Measurements from ENCODE around the gene ZNF490.

DNA sequence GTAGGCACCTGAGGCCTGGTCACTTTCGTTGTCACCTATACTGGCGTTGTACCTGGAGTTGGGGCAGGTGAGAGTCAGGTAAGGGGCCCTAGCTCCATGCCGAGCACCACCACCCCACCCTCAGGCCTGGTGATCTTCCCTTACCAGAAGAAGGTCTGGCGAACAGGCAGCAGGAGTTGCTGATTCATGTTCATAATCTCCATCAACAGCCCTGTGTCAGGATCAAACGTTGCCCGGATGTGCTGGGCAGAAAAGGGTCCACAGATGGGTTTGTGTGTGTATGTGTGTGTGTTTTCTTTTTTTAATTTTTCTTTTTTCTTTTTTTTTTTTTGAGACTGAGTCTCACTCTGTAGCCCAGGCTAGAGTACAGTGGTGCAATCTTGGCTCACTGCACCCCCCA lies 41.6 kb upstream of the ZNF490 start:
- TF ChIP-seq EP300 (IDR thresholded peaks at IDR 0.05) = no peak
- TF ChIP-seq, protein P1, sequence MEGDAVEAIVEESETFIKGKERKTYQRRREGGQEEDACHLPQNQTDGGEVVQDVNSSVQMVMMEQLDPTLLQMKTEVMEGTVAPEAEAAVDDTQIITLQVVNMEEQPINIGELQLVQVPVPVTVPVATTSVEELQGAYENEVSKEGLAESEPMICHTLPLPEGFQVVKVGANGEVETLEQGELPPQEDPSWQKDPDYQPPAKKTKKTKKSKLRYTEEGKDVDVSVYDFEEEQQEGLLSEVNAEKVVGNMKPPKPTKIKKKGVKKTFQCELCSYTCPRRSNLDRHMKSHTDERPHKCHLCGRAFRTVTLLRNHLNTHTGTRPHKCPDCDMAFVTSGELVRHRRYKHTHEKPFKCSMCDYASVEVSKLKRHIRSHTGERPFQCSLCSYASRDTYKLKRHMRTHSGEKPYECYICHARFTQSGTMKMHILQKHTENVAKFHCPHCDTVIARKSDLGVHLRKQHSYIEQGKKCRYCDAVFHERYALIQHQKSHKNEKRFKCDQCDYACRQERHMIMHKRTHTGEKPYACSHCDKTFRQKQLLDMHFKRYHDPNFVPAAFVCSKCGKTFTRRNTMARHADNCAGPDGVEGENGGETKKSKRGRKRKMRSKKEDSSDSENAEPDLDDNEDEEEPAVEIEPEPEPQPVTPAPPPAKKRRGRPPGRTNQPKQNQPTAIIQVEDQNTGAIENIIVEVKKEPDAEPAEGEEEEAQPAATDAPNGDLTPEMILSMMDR (IDR thresholded peaks at IDR 0.05) = no peak
- no peak for TF ChIP-seq POLR2A (IDR thresholded peaks at IDR 0.05)
